HG02884 (cell line): Measurements from ENCODE around the gene GPR55.

ENCODE experiments used
- ATAC-seq: cut with Tn5 transposase; IDR thresholded peaks from one replicate; pipeline ENCODE4 v1.9.1; 2021; ENCODE audit warnings: mild to moderate bottlenecking, moderate library complexity; ENCODE audit not compliant: unreplicated experiment

The GPR55 gene

DNA sequence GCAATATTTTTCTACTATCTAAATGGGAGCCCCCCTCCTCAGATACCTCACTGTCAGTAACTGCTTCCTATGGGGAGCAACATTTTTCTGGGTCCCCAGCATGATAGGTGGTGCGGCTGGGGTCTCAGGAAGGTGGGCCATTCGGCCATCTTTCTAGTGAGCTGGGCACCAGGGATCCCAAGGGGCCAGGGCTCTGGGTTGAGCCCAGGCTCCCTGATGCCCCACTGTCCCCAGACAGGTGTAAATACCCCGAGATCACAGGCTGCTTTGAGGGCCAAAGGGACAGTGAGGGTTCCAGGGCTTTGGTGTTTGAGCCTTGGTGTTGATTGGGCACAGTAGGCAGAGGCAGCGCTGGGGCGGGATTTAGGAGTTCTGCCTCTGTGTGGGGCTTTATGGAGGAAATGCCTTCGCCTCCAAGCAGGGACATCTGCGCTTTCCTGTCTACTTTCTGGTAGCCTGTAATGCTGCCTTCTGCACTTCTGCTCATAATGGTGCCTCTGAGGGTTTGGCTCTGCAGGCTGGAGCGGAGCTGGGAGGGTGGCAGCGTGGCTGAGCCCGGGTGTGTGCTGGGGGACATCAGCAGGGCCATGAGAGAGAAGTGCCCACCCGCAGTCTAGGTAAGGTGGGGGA, 55.0 kb downstream of the GPR55 start:
- ATAC-seq: no peak

- ATAC-seq: no peak
Measured at GRCh38 chr2:230868947-230869913, 55.8 kb downstream of the GPR55 start.

GRCh38 chr2:230868161-230868946, 56.7 kb downstream of the GPR55 start:
- ATAC-seq: no peak

DNA sequence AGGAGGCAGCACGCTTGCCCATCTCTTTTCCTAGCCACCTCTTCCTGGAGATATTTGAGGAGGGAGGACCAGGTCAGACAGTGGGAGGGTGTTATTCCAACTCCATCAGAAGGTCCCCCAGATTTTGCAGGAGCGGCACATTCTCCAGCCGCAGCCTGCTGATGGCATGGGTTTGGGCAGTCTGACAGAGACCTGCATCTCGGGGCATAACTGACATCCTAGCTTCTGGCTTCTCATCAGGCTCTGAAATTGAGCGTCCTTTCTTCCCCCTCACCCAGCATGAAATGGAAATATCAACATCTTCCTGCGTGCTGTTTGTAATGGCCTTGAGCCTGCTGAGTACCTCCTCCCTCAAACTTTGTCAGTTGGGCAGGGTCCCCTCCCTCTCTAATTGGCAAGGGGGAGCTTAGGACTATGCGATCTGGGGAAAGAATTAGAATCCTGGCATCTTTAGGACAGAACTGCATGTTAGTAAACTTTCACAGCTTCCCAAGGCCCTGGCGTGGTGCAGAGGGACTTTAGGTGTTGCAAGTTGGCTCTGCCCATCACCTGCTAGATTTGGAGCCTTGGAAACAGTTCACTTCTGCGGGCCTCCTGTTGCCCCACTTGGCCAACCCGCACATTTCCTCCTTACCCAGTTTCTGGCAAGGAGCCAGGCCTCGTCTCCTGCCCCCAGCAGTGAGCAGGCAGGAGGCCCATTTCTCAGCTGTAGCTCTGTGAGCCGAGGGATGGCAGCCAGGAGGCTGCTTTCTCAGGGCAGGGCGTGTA, 58.1 kb downstream of the GPR55 start:
- no peak for ATAC-seq

- no peak for ATAC-seq
Measured at GRCh38 chr2:230865766-230866755, 59.0 kb downstream of the GPR55 start.

GRCh38 chr2:230865307-230865765, 59.7 kb downstream of the GPR55 start:
- ATAC-seq: no peak

DNA sequence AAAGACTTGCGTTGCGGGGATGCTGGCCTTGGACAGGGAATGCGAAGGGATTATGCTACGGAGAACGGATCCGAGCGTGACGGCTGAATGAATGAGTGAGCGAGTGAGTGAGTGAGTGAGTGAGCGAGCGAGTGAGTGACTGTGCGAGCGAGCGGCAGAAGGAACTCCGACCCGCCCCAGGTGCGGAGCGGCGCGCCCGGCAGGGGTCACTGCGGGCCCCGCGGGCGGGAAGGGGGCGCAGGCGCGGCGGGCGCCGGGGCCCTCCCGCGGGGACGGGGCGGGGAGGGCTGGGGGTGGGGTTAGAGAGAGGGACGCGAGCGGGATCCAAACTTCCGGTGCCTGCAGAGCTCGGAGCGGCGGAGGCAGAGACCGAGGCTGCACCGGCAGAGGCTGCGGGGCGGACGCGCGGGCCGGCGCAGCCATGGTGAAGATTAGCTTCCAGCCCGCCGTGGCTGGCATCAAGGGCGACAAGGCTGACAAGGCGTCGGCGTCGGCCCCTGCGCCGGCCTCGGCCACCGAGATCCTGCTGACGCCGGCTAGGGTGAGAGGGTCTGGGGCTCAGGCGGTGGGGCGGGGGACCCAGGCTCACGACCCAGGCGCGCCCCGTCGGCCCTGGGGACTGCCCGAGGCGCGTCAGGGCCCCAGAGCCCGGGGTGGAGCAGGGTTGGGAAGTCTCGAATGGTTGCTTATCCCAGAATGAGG, 60.3 kb downstream of the GPR55 start, which contains the start of gene ITM2C:
TSS of gene ITM2C (plus strand) at position 338 of the 702 bp plus-strand sequence. CDS start at position 422, 84 bp downstream.
- ATAC-seq: peak; percentile 74

- ATAC-seq: no peak
Measured at GRCh38 chr2:230864122-230864604, 60.9 kb downstream of the GPR55 start.

GRCh38 chr2:230863442-230864121, 61.5 kb downstream of the GPR55 start:
- no peak for ATAC-seq

DNA sequence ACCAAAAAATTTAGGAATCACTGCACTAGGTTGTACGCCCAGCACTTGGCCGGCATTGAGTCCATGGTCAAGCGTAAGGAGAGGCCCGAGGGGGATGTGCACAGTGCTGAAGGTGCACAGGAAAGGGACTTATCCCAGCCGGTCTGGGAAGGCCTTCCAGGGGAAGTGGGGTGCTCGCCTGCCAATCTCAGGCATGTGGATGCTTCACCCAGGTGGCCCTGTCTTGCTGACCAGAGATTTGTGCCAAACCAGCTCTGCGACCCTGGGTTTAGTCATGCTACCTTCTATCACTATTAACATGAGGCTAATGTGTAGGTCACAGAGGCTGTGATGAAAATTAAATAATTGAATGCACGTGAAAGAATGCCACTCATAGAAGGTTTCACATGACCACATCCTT, 62.0 kb downstream of the GPR55 start:
- ATAC-seq: no peak

DNA sequence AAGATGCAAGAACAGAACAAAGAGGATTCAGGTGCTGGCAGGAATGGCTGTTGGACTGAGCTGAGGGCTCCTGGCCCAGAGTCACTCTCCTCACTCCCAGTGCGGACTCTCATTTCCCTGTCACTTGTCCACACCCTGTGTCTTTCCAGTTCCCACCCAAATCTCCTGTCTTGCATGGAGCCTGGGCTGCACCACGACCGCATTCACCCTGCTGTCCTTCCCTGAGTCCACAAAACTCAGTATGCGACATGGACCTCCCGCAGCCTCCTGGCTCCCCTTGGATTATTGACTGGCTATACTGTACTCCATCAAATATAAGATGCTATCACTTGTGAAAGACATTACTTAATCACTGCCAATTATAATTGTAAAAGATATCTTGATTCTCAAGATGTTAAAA, 62.8 kb downstream of the GPR55 start:
- ATAC-seq: no peak

DNA sequence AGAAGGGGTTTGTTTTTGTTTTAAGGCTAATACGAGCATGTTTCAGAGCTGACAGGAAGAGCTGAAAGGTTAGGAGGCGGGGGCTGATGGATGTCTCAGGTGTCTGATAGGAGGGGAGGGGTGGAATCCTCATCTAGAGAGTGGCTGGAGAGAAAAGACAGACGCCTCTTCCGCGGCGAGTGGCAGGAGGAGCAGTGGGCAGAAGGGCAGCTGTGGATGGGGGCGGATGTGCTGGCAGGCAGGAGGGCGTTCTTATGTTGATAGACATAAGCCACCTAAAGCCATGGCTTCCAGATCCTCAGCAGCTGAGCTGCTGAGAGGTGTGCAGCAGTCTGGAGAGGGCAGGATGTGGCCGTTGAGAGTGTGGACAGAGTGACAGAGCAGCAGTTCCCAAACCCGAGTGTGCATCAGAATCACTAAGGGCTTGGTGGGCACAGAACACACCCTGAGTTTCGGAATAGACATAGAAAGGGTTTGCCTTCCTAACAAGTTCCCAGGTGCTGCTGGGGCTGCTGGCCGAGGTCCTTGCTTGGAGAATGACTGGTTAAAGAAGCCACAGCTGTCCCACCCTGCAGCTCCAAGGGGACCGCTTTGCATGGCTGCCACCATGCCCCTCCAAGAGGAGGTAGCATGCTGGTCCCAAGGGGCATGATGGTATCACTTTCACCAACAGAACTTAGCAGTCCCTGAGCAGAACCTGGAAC, 63.3 kb downstream of the GPR55 start:
- ATAC-seq: no peak
